Panc1 (cell line): ENCODE measurements around the gene SKA1. TPM values are rescaled to one million over a fixed set of nuclear protein-coding genes. Genes with fewer than 3 reads are reported as not detected.
A peak's percentile ranks its signal among the peaks of the same experiment; 100 is the strongest.

Source experiments
- ATAC-seq: fragments of 200-7000 bp; cut with Tn5 transposase; 2 replicates; pipeline ENCODE4 v1.9.1; 2020; ENCODE audit warnings: mild to moderate bottlenecking, moderate library complexity
- BruUV-seq: library from RNA; stranded (reverse); fragments of 400-500 nt; replicated peaks from 2 replicates; lab custom pipeline; 2021; lab: Mats Ljungman, UMichigan
- CTCF ChIA-PET: fragments of 300-600 bp; sonication (Branson Sonifier 250); formaldehyde crosslinking; loops from one replicate; lab custom pipeline; 2022; ENCODE audit warnings: antibody characterized with exemption; lab: Charles Lee
- POLR2A ChIA-PET: fragments of 300-600 bp; sonication (Branson Sonifier 250); formaldehyde crosslinking; loops from one replicate; lab custom pipeline; 2022; ENCODE audit warnings: antibody characterized with exemption; lab: Charles Lee
- DNase-seq: peaks from one replicate; pipeline ENCODE4 v3.0.0-alpha.2; 2010; ENCODE audit warnings: low read depth, low spot score
- H3K27ac ChIP-seq: 2 replicates; pipeline ENCODE4 v1.5.1; 2011; ENCODE audit warnings: mild to moderate bottlenecking, low read length, inconsistent platforms
- H3K27me3 ChIP-seq: fragments of 200-500 bp; sonication (Bioruptor generic); 2 replicates; pipeline ENCODE4 v1.6.0; 2014; ENCODE audit warnings: low read length, inconsistent platforms; ENCODE audit not compliant: control insufficient read depth, insufficient read depth
- H3K36me3 ChIP-seq: fragments of 200-500 bp; sonication (Bioruptor generic); 2 replicates; pipeline ENCODE4 v1.5.1; 2014; ENCODE audit warnings: inconsistent platforms, mild to moderate bottlenecking, low read length, moderate library complexity; ENCODE audit not compliant: control insufficient read depth, insufficient read depth
- H3K4me1 ChIP-seq: 2 replicates; pipeline ENCODE4 v1.5.1; 2011; ENCODE audit warnings: inconsistent platforms, mild to moderate bottlenecking, low read length, moderate library complexity; ENCODE audit not compliant: control insufficient read depth, insufficient read depth
- H3K4me3 ChIP-seq, 2 experiments: 2 replicates each; pipeline ENCODE4 v1.5.1; 2011 to 2012; ENCODE audit warnings: low read depth in 2 of 2, low read length in 2 of 2, mild to moderate bottlenecking in 2 of 2, inconsistent platforms in 1 of 2, moderate library complexity in 1 of 2
- H3K9me3 ChIP-seq: fragments of 200-500 bp; sonication (Bioruptor generic); 2 replicates; pipeline ENCODE4 v1.5.1; 2014; ENCODE audit warnings: low read depth, mild to moderate bottlenecking, inconsistent platforms, low read length, moderate library complexity; ENCODE audit not compliant: control insufficient read depth, insufficient read depth
- CTCF ChIP-seq: fragments of 450-650 bp; IDR thresholded peaks from 2 replicates; pipeline ENCODE4 v1.5.1; 2017; ENCODE audit warnings: mild to moderate bottlenecking
- POLR2AphosphoS5 ChIP-seq: IDR thresholded peaks from 2 replicates; pipeline ENCODE4 v1.6.1; 2012; ENCODE audit warnings: mild to moderate bottlenecking, low read depth, low read length, moderate library complexity
- REST ChIP-seq, 2 experiments: IDR thresholded peaks; 2 replicates each; pipeline ENCODE4 v1.6.1; 2011 to 2012; ENCODE audit warnings: low read depth in 2 of 2, control low read depth in 1 of 2, low read length in 1 of 2, mild to moderate bottlenecking in 1 of 2, moderate library complexity in 1 of 2; ENCODE audit not compliant: insufficient read depth in 1 of 2
- SIN3A ChIP-seq: IDR thresholded peaks from 2 replicates; pipeline ENCODE4 v1.6.1; 2012; ENCODE audit warnings: low read depth, mild to moderate bottlenecking, low read length, moderate library complexity, borderline replicate concordance; ENCODE audit not compliant: insufficient read depth
- TCF7L2 ChIP-seq: IDR thresholded peaks from 2 replicates; pipeline ENCODE4 v1.6.1; 2011; ENCODE audit warnings: mild to moderate bottlenecking, low read depth, low read length, inconsistent platforms
- in situ Hi-C: cut with HindIII; loops from 2 replicates; pipeline ENCODE4 v1.10.0; 2016; ENCODE audit warnings: low sequenced_read_pairs, low pct_unique_long_range_greater_than_20kb
- intact Hi-C: fragments of 100-400 bp; cut with micrococcal nuclease; formaldehyde crosslinking; loops from one replicate; pipeline ENCODE4 v1.10.0; 2022; ENCODE audit not compliant: unreplicated experiment
- total RNA-seq: library from RNA; stranded (reverse); gene quantifications from one replicate; pipeline ENCODE4 v1.2.1, GENCODE V29; 2021; ENCODE audit not compliant: unreplicated experiment

SKA1 gene
- total RNA-seq, 1 experiment from 2014 or later = 22.1 TPM

- TF ChIP-seq SIN3A (no peak), TCF7L2 (no peak), REST (IDR thresholded peaks at IDR 0.05; ENCODE audit: insufficient read depth in 1 of 2, low read depth in 2 of 2, low read length in 1 of 2) (no peak), CTCF (no peak), POLR2AphosphoS5 (no peak)
- intact Hi-C loops (no loop called here), in situ Hi-C loops (no loop called here)
- ChIA-PET CTCF (interaction anchor here (0.7 to 1.4 kb wide), 3 partner anchors 17 to 275 kb away, joined by 3 to 5 read pairs (median 3); no protein-coding TSS in a partner anchor), POLR2A (no interaction called here)
- H3K4me3 ChIP-seq = no peak overlapping the region
- no TSS peak for BruUV-seq
- H3K27me3 ChIP-seq = no peaks in the 10 kb centered on the region
- no peak overlapping the region for H3K27ac ChIP-seq
- H3K4me1 ChIP-seq = no peaks in the 10 kb centered on the region
- no peaks in the 10 kb centered on the region for H3K9me3 ChIP-seq
- H3K36me3 ChIP-seq = no peaks in the 10 kb centered on the region
- DNase-seq = no peak
- ATAC-seq = no peak
Observed at GRCh38 chr18:50428531-50429206, 53.8 kb downstream of the SKA1 start.

- Histone ChIP-seq H3K4me3 (no peak overlapping the region), H3K9me3 (no peaks in the 10 kb centered on the region), H3K27me3 (no peaks in the 10 kb centered on the region), H3K27ac (no peak overlapping the region), H3K4me1 (no peaks in the 10 kb centered on the region), H3K36me3 (no peaks in the 10 kb centered on the region)
- POLR2A ChIA-PET = no interaction called here
- in situ Hi-C loops = no loop called here
- BruUV-seq = no TSS peak
- CTCF ChIA-PET = interaction anchor here (0.7 to 1.4 kb wide), 3 partner anchors 17 to 274 kb away, joined by 3 to 5 read pairs (median 3); no protein-coding TSS in a partner anchor
- no peak for DNase-seq
- TF ChIP-seq SIN3A = no peak
- TF ChIP-seq REST (IDR thresholded peaks at IDR 0.05; ENCODE audit: insufficient read depth in 1 of 2, low read depth in 2 of 2, low read length in 1 of 2) = no peak
- peak; percentile 37; the same call in 1 of the 2 replicates for TF ChIP-seq CTCF
- intact Hi-C loops = no loop called here
- no peak for ATAC-seq
Observed at GRCh38 chr18:50429207-50429948, 54.5 kb downstream of the SKA1 start.
